CD4-positive, alpha-beta T cell treated with Interleukin-4 for 1 hour (primary cell): Measurements from ENCODE around the gene MUL1.

ENCODE experiments used
- DNase-seq, 2 donors: peaks; one replicate each; pipeline ENCODE4 v3.0.0-alpha.2; 2020 to 2022

MUL1 gene

GRCh38 chr1:20466273-20466672 lies 41.7 kb downstream of the MUL1 start:
- DNase-seq = no peak

- DNase-seq = no peak
Observed at GRCh38 chr1:20465187-20465586, 42.8 kb downstream of the MUL1 start.

- DNase-seq = no peak
Observed at GRCh38 chr1:20463502-20463901, 44.4 kb downstream of the MUL1 start.

GRCh38 chr1:20462397-20462796 lies 45.6 kb downstream of the MUL1 start:
- no peak for DNase-seq

GRCh38 chr1:20458717-20459116 lies 49.2 kb downstream of the MUL1 start:
- DNase-seq = no peak

- no peak for DNase-seq
Observed at GRCh38 chr1:20454004-20454403, 53.9 kb downstream of the MUL1 start.

GRCh38 chr1:20449735-20450311 lies 58.1 kb downstream of the MUL1 start:
- DNase-seq = no peak
